UCSD-AML1 (cell line): ENCODE data around the gene GNB3.
"Not testable (repeated sequence)": the region's sequence is repeated elsewhere in the genome, so short reads cannot be mapped to it uniquely, and the experiment has no call there.

Experiments used
- DNase-seq: peaks from one replicate; lab custom pipeline; 2025; ENCODE audit not compliant: unreplicated experiment; lab: John Stamatoyannopoulos, UW

Gene GNB3

GRCh38 chr12:6874015-6874368 is 33.3 kb downstream of the GNB3 start:
- DNase-seq, result not testable (repeated sequence)

GRCh38 chr12:6879824-6880223 is 39.1 kb downstream of the GNB3 start:
- DNase-seq, result not testable (repeated sequence)

DNA sequence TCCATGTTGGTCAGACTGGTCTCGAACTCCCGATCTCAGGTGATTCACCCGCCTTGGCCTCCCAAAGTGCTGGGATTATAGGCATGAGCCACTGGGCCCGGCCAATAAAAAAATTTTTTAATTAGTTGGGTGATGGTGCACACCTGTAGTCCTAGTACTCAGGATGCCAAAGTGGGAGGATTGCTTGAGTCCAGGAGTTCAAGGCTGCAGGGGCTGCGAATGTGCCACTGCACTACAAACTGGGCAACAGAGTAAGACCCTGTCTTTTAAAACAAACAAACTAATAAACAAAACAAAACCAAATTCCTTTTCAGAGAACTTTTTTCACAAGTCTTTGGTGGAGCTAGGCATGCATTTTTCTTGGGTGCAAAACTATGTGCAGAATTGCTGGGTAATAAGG is 42.5 kb downstream of the GNB3 start:
- DNase-seq, result no peak

DNA sequence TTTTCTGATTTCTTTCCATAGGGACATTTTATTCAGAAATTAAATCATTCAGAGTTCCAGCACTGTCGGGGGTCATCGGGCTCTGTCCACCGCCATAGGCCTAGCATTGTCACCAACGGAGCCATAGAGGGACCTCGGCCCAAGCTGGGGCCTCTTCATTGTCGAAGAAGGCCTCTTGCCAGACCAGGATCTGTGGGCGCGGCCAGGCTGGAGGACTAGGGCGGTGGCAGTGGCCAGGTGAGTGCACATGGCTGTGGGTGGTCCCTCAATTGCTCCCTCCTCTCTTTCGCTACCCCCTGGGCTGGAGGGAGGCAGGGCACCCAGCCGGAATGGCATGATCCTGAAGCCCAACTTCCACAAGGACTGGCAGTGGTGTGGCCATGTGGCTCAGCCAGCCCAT is 43.0 kb downstream of the GNB3 start:
- DNase-seq, result no peak

- DNase-seq, result no peak
These were observed 43.8 kb downstream of the GNB3 start for GRCh38 chr12:6884539-6884938.

DNA sequence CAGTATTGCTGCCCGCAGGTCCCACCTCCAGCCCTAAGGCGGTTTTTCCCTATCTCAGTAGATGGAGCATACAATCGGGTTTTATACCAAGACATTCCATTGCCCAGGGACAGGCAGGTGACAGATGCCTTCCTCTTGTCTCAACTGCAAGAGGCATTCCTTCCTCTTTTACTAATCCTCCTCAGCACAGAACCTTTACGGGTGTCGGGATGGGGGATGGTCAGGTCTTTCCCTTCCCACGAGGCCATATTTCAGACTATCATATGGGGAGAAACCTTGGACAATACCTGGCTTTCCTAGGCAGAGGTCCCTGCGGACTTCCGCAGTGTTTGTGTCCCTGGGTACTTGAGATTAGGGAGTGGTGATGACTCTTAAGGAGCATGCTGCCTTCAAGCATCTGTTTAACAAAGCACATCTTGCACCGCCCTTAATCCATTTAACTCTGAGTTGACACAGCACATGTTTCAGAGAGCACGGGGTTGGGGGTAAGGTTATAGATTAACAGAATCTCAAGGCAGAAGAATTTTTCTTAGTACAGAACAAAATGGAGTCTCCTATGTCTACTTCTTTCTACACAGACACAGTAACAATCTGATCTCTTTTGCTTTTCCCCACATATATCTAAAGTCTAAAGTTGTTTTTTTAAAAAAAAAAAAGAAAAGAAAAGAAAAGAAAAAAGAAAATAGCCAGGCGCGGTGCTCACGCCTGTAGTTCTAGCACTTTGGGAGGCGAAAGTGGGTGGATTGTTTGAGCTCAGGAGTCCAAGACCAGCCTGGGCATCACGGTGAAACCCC is 45.7 kb downstream of the GNB3 start:
- not testable (repeated sequence) for DNase-seq

DNA sequence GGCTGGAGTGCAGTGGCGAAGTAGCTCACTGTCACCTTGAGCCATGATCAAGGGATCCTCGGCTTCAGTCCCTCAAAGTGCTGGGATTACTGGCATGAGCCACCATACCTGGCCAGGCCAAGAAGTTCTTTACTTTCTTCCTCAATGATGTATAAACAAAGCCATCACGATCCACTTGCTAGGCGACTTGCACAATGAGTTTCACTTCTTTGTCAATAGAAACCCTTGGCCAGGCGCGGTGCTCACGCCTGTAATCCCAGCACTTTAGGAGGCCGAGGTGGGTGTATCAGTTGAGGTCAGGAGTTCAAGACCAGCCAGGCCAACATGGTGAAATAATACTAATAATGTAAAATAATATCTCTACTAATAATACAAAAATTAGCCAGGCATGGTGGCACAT is 46.7 kb downstream of the GNB3 start:
- DNase-seq, result no peak

GRCh38 chr12:6888360-6888759 is 47.6 kb downstream of the GNB3 start:
- no peak for DNase-seq

DNA sequence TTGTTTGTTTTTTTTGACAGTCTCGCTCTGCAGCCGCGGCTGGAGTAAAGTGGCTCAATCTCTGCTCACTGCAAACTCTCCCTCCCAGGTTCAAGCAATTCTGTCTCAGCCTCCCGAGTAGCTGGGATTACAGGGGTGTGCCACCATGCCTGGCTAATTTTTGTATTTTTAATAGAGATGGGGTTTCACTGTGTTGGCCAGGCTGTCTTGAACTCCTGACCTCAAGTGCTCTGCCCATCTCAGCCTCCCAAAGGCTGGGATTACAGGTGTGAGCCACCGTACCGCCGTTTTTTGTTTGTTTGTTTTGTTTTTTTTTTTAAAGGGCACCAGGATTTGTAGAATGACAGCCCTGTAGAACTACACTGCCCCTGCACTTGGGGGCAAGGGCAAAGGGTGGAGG is 48.1 kb downstream of the GNB3 start:
- DNase-seq, result not testable (repeated sequence)

GRCh38 chr12:6889775-6890573 is 49.2 kb downstream of the GNB3 start:
- DNase-seq, result not testable (repeated sequence)

DNA sequence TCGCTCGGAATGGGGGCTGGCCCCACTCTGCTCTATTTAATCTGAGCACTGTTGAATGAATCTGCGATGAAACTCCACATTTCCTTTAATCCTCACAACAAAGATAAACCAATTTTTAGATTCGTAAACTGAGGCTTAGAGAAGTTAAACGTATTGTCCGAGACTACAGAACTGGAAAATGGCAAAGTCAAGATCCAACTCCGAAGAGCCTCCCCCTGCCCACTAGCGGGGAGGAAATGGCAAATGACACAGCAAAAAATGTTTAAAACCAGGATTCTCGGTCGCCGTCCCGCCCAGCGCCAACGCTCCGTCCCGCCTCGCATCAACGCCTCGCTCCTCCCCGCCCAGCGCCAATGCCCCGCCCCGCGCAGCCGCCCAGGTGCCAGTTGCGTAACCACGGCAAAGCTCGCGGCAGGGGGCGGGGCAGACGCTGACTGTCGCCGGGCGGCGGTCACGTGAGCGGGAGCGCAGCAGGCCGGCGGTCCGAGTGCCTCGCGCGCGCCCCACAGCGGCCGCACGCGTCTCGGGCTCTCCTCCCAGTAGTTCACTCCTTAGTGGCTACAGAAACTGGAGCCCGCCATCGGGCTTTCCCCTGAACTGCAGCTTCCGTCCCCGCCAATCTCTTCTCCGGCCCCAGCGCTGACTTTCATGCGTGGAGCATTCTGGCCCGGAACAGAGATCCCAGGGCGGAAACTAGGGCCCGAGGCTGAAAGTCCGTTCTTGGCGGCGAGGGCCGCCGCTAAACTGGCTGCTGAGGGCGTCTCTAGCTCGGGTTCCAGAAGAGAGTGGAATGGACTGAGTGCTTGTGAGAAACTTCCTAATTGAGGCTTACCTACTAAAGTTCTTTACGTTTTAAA is 50.3 kb downstream of the GNB3 start:
- peak; percentile 99 for DNase-seq

GRCh38 chr12:6891646-6892001 is 50.9 kb downstream of the GNB3 start:
- DNase-seq, result no peak

GRCh38 chr12:6892683-6893082 is 52.0 kb downstream of the GNB3 start:
- DNase-seq, result not testable (repeated sequence)

- DNase-seq, result no peak
These were observed 53.6 kb downstream of the GNB3 start for GRCh38 chr12:6894321-6894720.
